Measurements from ENCODE around the gene MYLK3. TPM values are rescaled to one million over a fixed set of nuclear protein-coding genes. Genes with fewer than 3 reads are reported as not detected.

MYLK3 gene
- total RNA-seq, 1 experiment from 2014 or later: not detected

DNA sequence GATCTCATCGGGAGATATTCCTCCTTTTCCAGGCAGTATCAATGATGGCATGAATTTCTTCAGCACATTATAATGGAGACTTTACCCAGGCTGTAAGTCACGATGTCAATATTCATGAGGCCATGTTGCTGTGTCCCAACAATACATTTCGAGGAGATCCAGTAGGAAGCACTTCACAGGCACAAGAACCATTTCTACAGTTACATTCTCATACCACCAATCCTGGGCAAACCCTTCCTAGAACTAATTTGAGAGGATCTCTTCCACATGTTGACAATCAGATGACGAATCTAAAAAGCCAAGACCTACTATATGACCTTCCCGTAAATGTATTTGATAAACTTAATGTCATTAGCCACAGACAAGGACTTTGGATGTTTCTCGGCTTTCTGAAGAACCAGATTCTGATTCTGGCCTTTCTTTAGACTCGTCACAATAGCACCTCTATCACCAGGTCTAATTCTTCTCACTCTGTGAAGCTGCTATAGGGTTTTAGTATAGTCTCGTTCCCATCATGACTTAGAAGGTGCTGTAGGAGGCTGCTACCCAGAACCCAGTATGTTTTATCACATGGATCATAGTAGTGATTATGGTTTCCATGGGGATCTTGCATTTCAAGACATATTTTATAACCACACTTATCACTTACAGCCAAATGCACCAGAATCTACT, 42.6 kb upstream of the MYLK3 start:
- DNase-seq (ENCODE audit: unreplicated experiment): no peak
- TF ChIP-seq, protein P1, sequence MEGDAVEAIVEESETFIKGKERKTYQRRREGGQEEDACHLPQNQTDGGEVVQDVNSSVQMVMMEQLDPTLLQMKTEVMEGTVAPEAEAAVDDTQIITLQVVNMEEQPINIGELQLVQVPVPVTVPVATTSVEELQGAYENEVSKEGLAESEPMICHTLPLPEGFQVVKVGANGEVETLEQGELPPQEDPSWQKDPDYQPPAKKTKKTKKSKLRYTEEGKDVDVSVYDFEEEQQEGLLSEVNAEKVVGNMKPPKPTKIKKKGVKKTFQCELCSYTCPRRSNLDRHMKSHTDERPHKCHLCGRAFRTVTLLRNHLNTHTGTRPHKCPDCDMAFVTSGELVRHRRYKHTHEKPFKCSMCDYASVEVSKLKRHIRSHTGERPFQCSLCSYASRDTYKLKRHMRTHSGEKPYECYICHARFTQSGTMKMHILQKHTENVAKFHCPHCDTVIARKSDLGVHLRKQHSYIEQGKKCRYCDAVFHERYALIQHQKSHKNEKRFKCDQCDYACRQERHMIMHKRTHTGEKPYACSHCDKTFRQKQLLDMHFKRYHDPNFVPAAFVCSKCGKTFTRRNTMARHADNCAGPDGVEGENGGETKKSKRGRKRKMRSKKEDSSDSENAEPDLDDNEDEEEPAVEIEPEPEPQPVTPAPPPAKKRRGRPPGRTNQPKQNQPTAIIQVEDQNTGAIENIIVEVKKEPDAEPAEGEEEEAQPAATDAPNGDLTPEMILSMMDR (IDR thresholded peaks at IDR 0.05; ENCODE audit: unreplicated experiment): no peak
- Mint-ChIP-seq H3K36me3 (ENCODE audit: insufficient read depth, unreplicated experiment) (peaks cover 7% of the 10 kb centered on the region), H3K4me3 (ENCODE audit: unreplicated experiment) (peak overlapping the region; percentile 36), H3K27ac (ENCODE audit: low read depth, unreplicated experiment) (no peak overlapping the region), H3K4me1 (ENCODE audit: insufficient read depth, unreplicated experiment) (no peaks in the 10 kb centered on the region), H3K27me3 (ENCODE audit: insufficient read depth, unreplicated experiment) (no peaks in the 10 kb centered on the region), H3K9me3 (ENCODE audit: unreplicated experiment) (peaks cover 15% of the 10 kb centered on the region)
- intact Hi-C loops (cut with micrococcal nuclease): no loop called here
- ChIA-PET POLR2A (interaction anchor here (1.0 to 1.2 kb wide), 2 partner anchors 10 to 23 kb away, joined by 3 read pairs; no protein-coding TSS in a partner anchor), CTCF (interaction anchor here (1.6 to 2.6 kb wide), 2 partner anchors 10 kb away, joined by 6 to 11 read pairs; no protein-coding TSS in a partner anchor)
- no TSS peak for BruUV-seq (replicated peaks)

DNA sequence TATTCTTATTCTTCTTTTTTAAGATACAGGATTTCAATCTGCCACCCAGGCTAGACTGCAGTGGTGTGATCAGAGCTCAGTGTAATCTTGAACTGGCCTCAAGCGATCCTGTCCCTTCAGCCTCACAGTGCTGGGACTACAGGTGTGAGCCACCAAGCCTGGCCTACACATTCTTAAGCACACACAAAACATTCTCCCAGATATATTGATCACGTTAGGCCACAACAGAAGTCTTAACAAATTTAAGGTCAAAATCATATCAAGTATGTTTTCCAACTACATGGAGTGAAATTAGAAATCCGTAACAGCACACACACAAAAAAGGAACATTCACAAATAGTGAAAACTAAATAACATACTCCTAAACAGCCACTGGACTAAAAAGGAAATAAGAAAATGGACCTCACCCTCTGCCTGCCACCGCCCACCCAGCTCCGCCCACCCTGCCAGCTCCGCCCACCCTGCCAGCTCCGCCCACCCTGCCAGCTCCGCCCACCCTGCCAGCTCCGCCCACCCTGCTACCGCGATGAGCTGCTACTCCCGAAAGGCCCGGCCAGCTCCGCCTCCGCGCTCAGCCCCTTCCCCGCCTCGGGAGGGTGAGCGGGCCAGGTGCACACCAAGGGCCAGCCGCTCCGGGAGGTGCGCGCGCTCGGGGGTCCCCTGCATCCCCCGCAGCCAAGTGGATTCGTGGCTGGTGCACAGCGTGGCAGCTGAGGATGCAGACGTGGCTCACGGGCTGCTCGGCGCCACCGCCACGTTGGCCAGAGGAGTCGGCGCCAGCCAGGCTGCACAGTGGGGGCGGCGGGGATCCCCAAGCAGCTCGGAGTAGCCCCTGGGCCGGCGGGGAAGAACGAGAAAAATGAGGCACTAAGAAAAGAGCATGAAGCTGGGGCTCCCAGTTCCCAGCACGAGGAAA, 41.6 kb upstream of the MYLK3 start:
- CTCF ChIA-PET: interaction anchor here (0.6 to 1.6 kb wide), 2 partner anchors 11 to 117 kb away, joined by 5 to 6 read pairs; no protein-coding TSS in a partner anchor
- intact Hi-C loops (cut with micrococcal nuclease): no loop called here
- H3K4me1 Mint-ChIP-seq (ENCODE audit: insufficient read depth, unreplicated experiment): no peaks in the 10 kb centered on the region
- TF ChIP-seq, protein P1 (IDR thresholded peaks at IDR 0.05; ENCODE audit: unreplicated experiment): no peak
- POLR2A ChIA-PET: interaction anchor here (1.2 kb wide), 1 partner anchor 24 kb away, joined by 3 read pairs; no protein-coding TSS in a partner anchor
- no TSS peak for BruUV-seq (replicated peaks)
- DNase-seq (ENCODE audit: unreplicated experiment): peak; percentile 25
- H3K27me3 Mint-ChIP-seq (ENCODE audit: insufficient read depth, unreplicated experiment): no peaks in the 10 kb centered on the region
- peaks cover 7% of the 10 kb centered on the region for H3K36me3 Mint-ChIP-seq (ENCODE audit: insufficient read depth, unreplicated experiment)
- no peak overlapping the region for H3K27ac Mint-ChIP-seq (ENCODE audit: low read depth, unreplicated experiment)
- H3K4me3 Mint-ChIP-seq (ENCODE audit: unreplicated experiment): peak overlapping the region; percentile 36
- peaks cover 11% of the 10 kb centered on the region for H3K9me3 Mint-ChIP-seq (ENCODE audit: unreplicated experiment)

DNA sequence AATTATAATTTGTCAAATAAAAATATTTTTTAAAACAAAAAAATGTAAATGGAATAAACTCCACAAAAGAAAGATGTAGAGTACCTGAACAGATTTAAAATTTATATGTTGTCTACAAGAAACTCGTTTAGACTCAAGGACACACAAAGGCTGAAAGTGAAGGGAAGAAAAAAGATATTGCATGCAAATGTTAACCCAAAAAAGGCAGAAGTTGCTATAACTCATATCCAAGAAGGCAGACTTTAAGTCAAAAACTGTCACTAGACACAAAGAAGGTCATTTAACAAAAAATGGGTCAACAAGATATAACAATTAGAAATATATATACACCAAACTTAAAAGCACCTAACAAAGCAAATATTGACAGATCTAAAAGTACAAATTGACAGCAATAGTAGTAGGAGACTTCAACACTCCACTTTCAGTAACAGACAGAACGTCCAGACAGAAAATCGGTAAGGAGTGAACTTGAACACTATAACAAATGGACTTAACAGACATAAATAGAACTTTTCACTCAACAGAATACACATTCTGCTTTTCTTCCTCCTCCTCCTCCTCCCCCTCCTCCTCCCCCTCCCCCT, 40.8 kb upstream of the MYLK3 start:
- peaks cover 7% of the 10 kb centered on the region for H3K36me3 Mint-ChIP-seq (ENCODE audit: insufficient read depth, unreplicated experiment)
- BruUV-seq (replicated peaks): no TSS peak
- H3K9me3 Mint-ChIP-seq (ENCODE audit: unreplicated experiment): peaks cover 6% of the 10 kb centered on the region
- H3K4me3 Mint-ChIP-seq (ENCODE audit: unreplicated experiment): no peak overlapping the region
- H3K27ac Mint-ChIP-seq (ENCODE audit: low read depth, unreplicated experiment): no peak overlapping the region
- no peak for DNase-seq (ENCODE audit: unreplicated experiment)
- no peaks in the 10 kb centered on the region for H3K27me3 Mint-ChIP-seq (ENCODE audit: insufficient read depth, unreplicated experiment)
- ChIA-PET CTCF (interaction anchor here (0.6 to 1.6 kb wide), 2 partner anchors 12 to 116 kb away, joined by 5 to 6 read pairs; no protein-coding TSS in a partner anchor), POLR2A (no interaction called here)
- TF ChIP-seq, protein P1 (IDR thresholded peaks at IDR 0.05; ENCODE audit: unreplicated experiment): no peak
- intact Hi-C loops (cut with micrococcal nuclease): no loop called here
- no peaks in the 10 kb centered on the region for H3K4me1 Mint-ChIP-seq (ENCODE audit: insufficient read depth, unreplicated experiment)
